Activated naive CD8-positive, alpha-beta T cell treated with anti-CD3 and anti-CD28 coated beads for 36 hours (primary cell): ENCODE data around the gene METTL25. TPM values are rescaled to one million over a fixed set of nuclear protein-coding genes. Genes with fewer than 3 reads are reported as not detected.

Experiments used
- DNase-seq: peaks from one replicate; pipeline ENCODE4 v3.0.0; 2021
- H3K27ac Mint-ChIP-seq: one replicate; pipeline ENCODE4 v1.8.0; 2022; ENCODE audit warnings: mild to moderate bottlenecking, moderate library complexity, mixed read lengths
- H3K27me3 Mint-ChIP-seq: one replicate; pipeline ENCODE4 v1.8.0; 2022; ENCODE audit warnings: mild to moderate bottlenecking, mixed read lengths
- H3K36me3 Mint-ChIP-seq: one replicate; pipeline ENCODE4 v1.8.0; 2021; ENCODE audit warnings: mild to moderate bottlenecking, mixed read lengths
- H3K4me1 Mint-ChIP-seq: one replicate; pipeline ENCODE4 v1.8.0; 2021; ENCODE audit warnings: mixed read lengths
- H3K4me3 Mint-ChIP-seq: one replicate; pipeline ENCODE4 v1.8.0; 2022; ENCODE audit warnings: mild to moderate bottlenecking, moderate library complexity, mixed read lengths
- H3K9me3 Mint-ChIP-seq: one replicate; pipeline ENCODE4 v1.8.0; 2022; ENCODE audit warnings: mixed read lengths
- total RNA-seq, 2 experiments: library from RNA; stranded (reverse); gene quantifications; one replicate each; pipeline ENCODE4 v1.2.3, GENCODE V29; 2021

The METTL25 gene
- total RNA-seq, 2 experiments from 2014 or later = 4.6 to 5.7 TPM

GRCh38 chr12:82363990-82364389 is 5.7 kb downstream of the METTL25 start:
- Mint-ChIP-seq H3K27ac (no peak overlapping the region), H3K36me3 (peaks cover 12% of the 10 kb centered on the region)
- DNase-seq = no peak

GRCh38 chr12:82366197-82366596 is 7.9 kb downstream of the METTL25 start:
- Mint-ChIP-seq H3K27ac (no peak overlapping the region), H3K27me3 (no peaks in the 10 kb centered on the region), H3K9me3 (peaks cover 6% of the 10 kb centered on the region), H3K4me1 (peaks cover 21% of the 10 kb centered on the region), H3K36me3 (peaks cover 15% of the 10 kb centered on the region), H3K4me3 (no peak overlapping the region)
- DNase-seq = no peak

More at GRCh38 chr12:82363990-82364389, 5.7 kb downstream of the METTL25 start:
- no peaks in the 10 kb centered on the region for H3K27me3 Mint-ChIP-seq
- peaks cover 2% of the 10 kb centered on the region for H3K9me3 Mint-ChIP-seq
- no peak overlapping the region for H3K4me3 Mint-ChIP-seq
- peaks cover 37% of the 10 kb centered on the region for H3K4me1 Mint-ChIP-seq

- Mint-ChIP-seq H3K4me3 (no peak overlapping the region), H3K27ac (no peak overlapping the region), H3K27me3 (no peaks in the 10 kb centered on the region), H3K9me3 (peaks cover 7% of the 10 kb centered on the region), H3K36me3 (peaks cover 35% of the 10 kb centered on the region), H3K4me1 (no peaks in the 10 kb centered on the region)
- DNase-seq = no peak
Observed at GRCh38 chr12:82375201-82375600, 16.9 kb downstream of the METTL25 start.

- H3K36me3 Mint-ChIP-seq = peaks cover 13% of the 10 kb centered on the region
Observed at GRCh38 chr12:82378997-82379396, 20.7 kb downstream of the METTL25 start.

GRCh38 chr12:82383930-82384552 is 25.7 kb downstream of the METTL25 start:
- Mint-ChIP-seq H3K36me3 (peaks cover 5% of the 10 kb centered on the region), H3K27ac (no peak overlapping the region), H3K27me3 (no peaks in the 10 kb centered on the region), H3K4me3 (no peak overlapping the region), H3K4me1 (peaks cover 3% of the 10 kb centered on the region), H3K9me3 (peaks cover 2% of the 10 kb centered on the region)
- no peak for DNase-seq

More at GRCh38 chr12:82378997-82379396, 20.7 kb downstream of the METTL25 start:
- Mint-ChIP-seq H3K27ac (no peak overlapping the region), H3K4me1 (no peaks in the 10 kb centered on the region), H3K9me3 (peaks cover 7% of the 10 kb centered on the region), H3K4me3 (no peak overlapping the region), H3K27me3 (no peaks in the 10 kb centered on the region)
- no peak for DNase-seq

- no peak overlapping the region for H3K4me3 Mint-ChIP-seq
- no peaks in the 10 kb centered on the region for H3K27me3 Mint-ChIP-seq
- H3K27ac Mint-ChIP-seq = no peak overlapping the region
- H3K36me3 Mint-ChIP-seq = peaks cover 12% of the 10 kb centered on the region
- H3K4me1 Mint-ChIP-seq = no peaks in the 10 kb centered on the region
- H3K9me3 Mint-ChIP-seq = no peaks in the 10 kb centered on the region
- DNase-seq = no peak
Observed at GRCh38 chr12:82398879-82399278, 40.5 kb downstream of the METTL25 start.

GRCh38 chr12:82400819-82401218 is 42.5 kb downstream of the METTL25 start:
- H3K27ac Mint-ChIP-seq = no peak overlapping the region
- H3K4me3 Mint-ChIP-seq = no peak overlapping the region
- H3K9me3 Mint-ChIP-seq = no peaks in the 10 kb centered on the region
- no peak for DNase-seq
- peaks cover 13% of the 10 kb centered on the region for H3K36me3 Mint-ChIP-seq
- no peaks in the 10 kb centered on the region for H3K27me3 Mint-ChIP-seq
- no peaks in the 10 kb centered on the region for H3K4me1 Mint-ChIP-seq

- DNase-seq = no peak
- Mint-ChIP-seq H3K9me3 (no peaks in the 10 kb centered on the region), H3K36me3 (peaks cover 10% of the 10 kb centered on the region), H3K4me1 (no peaks in the 10 kb centered on the region), H3K4me3 (no peak overlapping the region), H3K27ac (no peak overlapping the region), H3K27me3 (no peaks in the 10 kb centered on the region)
Observed at GRCh38 chr12:82406651-82407050, 48.3 kb downstream of the METTL25 start.

GRCh38 chr12:82407481-82407880 is 49.2 kb downstream of the METTL25 start:
- Mint-ChIP-seq H3K4me3 (no peak overlapping the region), H3K4me1 (no peaks in the 10 kb centered on the region), H3K27ac (no peak overlapping the region), H3K9me3 (no peaks in the 10 kb centered on the region), H3K36me3 (peaks cover 10% of the 10 kb centered on the region), H3K27me3 (no peaks in the 10 kb centered on the region)
- DNase-seq = no peak

- no peak for DNase-seq
- Mint-ChIP-seq H3K9me3 (no peaks in the 10 kb centered on the region), H3K4me1 (no peaks in the 10 kb centered on the region), H3K27ac (no peak overlapping the region), H3K4me3 (no peak overlapping the region), H3K36me3 (peaks cover 10% of the 10 kb centered on the region), H3K27me3 (no peaks in the 10 kb centered on the region)
Observed at GRCh38 chr12:82408844-82409243, 50.5 kb downstream of the METTL25 start.

- Mint-ChIP-seq H3K4me3 (no peak overlapping the region), H3K36me3 (peaks cover 4% of the 10 kb centered on the region), H3K4me1 (no peaks in the 10 kb centered on the region), H3K27me3 (no peaks in the 10 kb centered on the region), H3K27ac (no peak overlapping the region), H3K9me3 (no peaks in the 10 kb centered on the region)
- DNase-seq = no peak
Observed at GRCh38 chr12:82411546-82412230, 53.4 kb downstream of the METTL25 start.

GRCh38 chr12:82412246-82412645 is 53.9 kb downstream of the METTL25 start:
- H3K4me3 Mint-ChIP-seq = no peak overlapping the region

GRCh38 chr12:82414044-82414443 is 55.7 kb downstream of the METTL25 start:
- Mint-ChIP-seq H3K27ac (no peak overlapping the region), H3K4me3 (no peak overlapping the region), H3K27me3 (no peaks in the 10 kb centered on the region), H3K9me3 (peaks cover 6% of the 10 kb centered on the region), H3K4me1 (no peaks in the 10 kb centered on the region), H3K36me3 (peaks cover 14% of the 10 kb centered on the region)
- DNase-seq = no peak

More at GRCh38 chr12:82412246-82412645, 53.9 kb downstream of the METTL25 start:
- Mint-ChIP-seq H3K36me3 (peaks cover 4% of the 10 kb centered on the region), H3K4me1 (no peaks in the 10 kb centered on the region), H3K9me3 (no peaks in the 10 kb centered on the region), H3K27ac (no peak overlapping the region), H3K27me3 (no peaks in the 10 kb centered on the region)
- no peak for DNase-seq

- Mint-ChIP-seq H3K27me3 (no peaks in the 10 kb centered on the region), H3K4me1 (no peaks in the 10 kb centered on the region), H3K27ac (no peak overlapping the region), H3K36me3 (peaks cover 18% of the 10 kb centered on the region), H3K4me3 (no peak overlapping the region), H3K9me3 (peaks cover 6% of the 10 kb centered on the region)
- DNase-seq = no peak
Observed at GRCh38 chr12:82414926-82415325, 56.6 kb downstream of the METTL25 start.

GRCh38 chr12:82415402-82415801 is 57.1 kb downstream of the METTL25 start:
- H3K27ac Mint-ChIP-seq = no peak overlapping the region
- no peaks in the 10 kb centered on the region for H3K4me1 Mint-ChIP-seq
- DNase-seq = no peak
- H3K27me3 Mint-ChIP-seq = no peaks in the 10 kb centered on the region
- H3K36me3 Mint-ChIP-seq = peaks cover 17% of the 10 kb centered on the region
- H3K9me3 Mint-ChIP-seq = peaks cover 6% of the 10 kb centered on the region
- H3K4me3 Mint-ChIP-seq = no peak overlapping the region

GRCh38 chr12:82425241-82425640 is 66.9 kb downstream of the METTL25 start:
- Mint-ChIP-seq H3K27ac (no peak overlapping the region), H3K36me3 (peaks cover 7% of the 10 kb centered on the region), H3K9me3 (no peaks in the 10 kb centered on the region), H3K4me3 (no peak overlapping the region), H3K4me1 (peaks cover 9% of the 10 kb centered on the region), H3K27me3 (no peaks in the 10 kb centered on the region)
- no peak for DNase-seq
